NCI-H128 (cell line): ENCODE results near the gene FRMD4B.

Experiments
- DNase-seq: peaks from one replicate; lab custom pipeline; 2025; ENCODE audit not compliant: unreplicated experiment; lab: John Stamatoyannopoulos, UW

Gene FRMD4B

DNA sequence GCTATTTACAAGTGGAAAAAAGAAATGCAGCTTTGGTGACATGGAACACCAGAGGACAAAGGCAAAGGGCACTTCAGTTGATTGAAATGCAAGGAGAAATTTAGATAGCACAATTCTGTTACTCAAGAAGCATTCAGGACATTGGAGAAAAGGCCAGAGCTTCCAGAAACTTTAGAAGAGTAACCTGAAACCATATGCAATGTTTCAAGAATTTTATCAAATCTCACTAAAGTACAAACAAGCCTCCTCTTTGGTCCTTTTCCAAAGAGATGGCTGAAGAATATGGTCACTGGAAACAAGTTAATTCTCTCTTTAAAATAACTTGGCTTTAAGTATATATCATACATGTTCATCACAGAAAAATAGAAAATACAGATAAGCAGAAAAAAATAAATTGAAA is 248.9 kb downstream of the FRMD4B start:
- DNase-seq = no peak

DNA sequence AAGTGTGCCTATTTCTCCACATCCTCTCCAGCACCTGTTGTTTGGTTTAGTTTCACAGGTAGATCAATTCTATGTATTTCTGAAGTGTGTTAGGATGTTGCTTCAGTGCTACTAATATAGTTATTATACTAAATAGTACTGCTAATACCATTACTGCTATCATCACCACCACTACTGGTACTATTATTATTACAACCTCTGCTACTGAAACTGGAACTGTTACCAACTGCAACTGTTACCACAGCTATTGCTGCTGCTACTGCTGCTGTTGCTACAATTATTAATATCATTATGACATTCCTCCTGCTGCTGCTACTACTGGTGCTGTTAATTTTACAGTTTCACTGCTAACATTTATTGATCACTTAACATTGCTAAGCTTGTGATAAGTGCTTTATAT is 255.2 kb downstream of the FRMD4B start:
- DNase-seq = no peak

DNA sequence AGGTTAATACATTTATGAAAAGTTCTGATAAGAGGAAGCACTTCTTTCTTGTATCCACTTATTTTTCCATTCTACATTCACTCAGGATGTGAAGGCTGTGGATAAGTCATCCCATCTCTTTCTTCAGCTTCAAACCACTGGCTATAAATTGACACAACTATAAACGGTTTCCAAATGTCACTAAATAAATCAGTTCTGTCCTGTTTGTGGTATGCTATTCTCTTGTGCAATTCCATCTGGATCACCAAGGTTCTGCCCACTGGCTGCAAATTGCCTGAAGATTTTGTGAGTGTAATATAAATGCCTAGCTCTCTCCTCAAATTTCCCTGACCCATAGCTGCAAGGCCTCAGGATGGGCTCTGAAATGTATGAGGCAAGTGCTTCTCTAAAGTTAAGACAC is 256.4 kb downstream of the FRMD4B start:
- DNase-seq = no peak

GRCh38 chr3:69128509-69128908 is 257.4 kb downstream of the FRMD4B start:
- no peak for DNase-seq

DNA sequence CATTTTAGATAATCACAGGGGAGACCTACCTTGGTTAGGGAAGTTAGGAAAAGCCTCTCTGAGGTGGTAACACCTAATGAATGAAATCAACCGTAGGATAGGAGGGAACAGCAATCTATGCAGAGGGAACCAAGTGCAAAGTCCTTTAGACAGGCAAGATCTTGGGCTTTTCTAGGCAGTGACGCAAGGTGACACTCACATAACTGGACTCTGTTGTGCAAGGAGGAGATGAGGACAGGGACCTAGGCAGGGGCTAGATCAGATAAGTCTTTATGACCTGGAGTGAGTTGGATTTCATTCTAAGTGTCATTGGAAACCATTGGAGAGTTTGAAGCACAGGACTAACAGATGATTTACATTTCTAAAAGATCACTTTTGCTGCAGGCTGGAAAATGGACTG is 258.9 kb downstream of the FRMD4B start:
- no peak for DNase-seq

- no peak for DNase-seq
Observed at GRCh38 chr3:69126216-69126615, 259.7 kb downstream of the FRMD4B start.

- no peak for DNase-seq
Observed at GRCh38 chr3:69122403-69122802, 263.5 kb downstream of the FRMD4B start, which contains the start of gene LMOD3. LMOD3 (minus strand) TSS chr3:69122595; CDS start chr3:69122386, 209 bp downstream.

- no peak for DNase-seq
Observed at GRCh38 chr3:69121950-69122349, 263.9 kb downstream of the FRMD4B start.

DNA sequence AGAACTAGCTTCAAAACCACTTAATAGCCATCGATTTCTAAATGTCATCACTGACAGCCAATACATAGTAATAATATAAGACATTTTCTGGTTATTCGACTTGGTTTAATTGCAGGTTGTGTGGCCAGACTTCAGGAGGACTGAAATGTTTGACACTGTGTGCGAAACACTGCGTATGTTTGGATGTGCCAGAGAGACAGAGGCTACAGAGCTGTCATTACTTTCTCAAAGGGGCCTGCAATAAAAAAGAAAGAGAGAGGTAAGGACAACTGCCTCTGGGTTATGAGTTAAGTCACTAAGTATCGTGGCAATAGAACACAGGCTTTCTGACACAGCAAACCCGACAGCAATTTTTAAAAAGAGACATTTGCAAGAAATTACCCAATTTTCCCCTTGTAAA is 264.4 kb downstream of the FRMD4B start:
- DNase-seq = no peak

- DNase-seq = peak; percentile 51
Observed at GRCh38 chr3:69120879-69121464, 264.9 kb downstream of the FRMD4B start.
